HG03558 (cell line): Measurements from ENCODE around the gene SIGLEC12.

Experiments
- ATAC-seq: cut with Tn5 transposase; IDR thresholded peaks from one replicate; pipeline ENCODE4 v1.9.1; 2021; ENCODE audit warnings: moderate number of reproducible peaks; ENCODE audit not compliant: unreplicated experiment; ENCODE audit errors: extremely low read depth

Gene SIGLEC12

DNA sequence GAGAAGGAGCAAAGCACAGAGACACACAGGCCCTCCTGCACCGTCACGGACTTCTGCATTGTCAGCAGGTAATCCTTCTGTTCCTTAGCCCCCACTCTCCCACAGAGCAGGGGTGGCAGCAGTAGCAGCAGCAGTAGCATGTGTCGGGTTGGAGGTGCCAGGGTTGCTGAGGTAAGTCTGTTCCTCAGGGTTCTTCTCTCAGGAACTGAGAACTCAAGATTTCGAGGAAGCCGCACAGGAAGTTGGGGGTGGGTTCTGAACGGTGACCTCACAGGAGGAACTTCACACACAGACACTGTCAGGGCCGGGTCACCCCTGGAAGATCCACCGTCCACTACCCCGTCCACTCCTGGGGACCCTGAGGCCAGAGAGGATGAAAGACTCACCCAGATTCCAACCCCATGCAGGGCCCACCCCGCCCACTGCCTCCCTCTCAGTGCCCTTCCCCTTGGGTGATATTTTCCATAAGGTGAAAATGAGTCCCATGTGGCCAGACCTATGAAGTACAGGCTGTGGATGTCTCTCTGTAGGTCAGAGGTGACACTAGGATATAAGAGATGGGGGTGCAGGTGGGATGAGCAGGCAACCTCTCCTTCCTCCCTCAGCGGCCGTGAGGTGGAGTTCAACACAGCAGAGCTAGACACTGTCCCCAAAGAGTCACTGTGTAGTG is at the start of gene SIGLEC12:
Gene SIGLEC12, minus strand, starts transcription at position 207 of the 670 bp plus-strand sequence. Its CDS starts 67 bp downstream, at position 140.
- no peak for ATAC-seq

DNA sequence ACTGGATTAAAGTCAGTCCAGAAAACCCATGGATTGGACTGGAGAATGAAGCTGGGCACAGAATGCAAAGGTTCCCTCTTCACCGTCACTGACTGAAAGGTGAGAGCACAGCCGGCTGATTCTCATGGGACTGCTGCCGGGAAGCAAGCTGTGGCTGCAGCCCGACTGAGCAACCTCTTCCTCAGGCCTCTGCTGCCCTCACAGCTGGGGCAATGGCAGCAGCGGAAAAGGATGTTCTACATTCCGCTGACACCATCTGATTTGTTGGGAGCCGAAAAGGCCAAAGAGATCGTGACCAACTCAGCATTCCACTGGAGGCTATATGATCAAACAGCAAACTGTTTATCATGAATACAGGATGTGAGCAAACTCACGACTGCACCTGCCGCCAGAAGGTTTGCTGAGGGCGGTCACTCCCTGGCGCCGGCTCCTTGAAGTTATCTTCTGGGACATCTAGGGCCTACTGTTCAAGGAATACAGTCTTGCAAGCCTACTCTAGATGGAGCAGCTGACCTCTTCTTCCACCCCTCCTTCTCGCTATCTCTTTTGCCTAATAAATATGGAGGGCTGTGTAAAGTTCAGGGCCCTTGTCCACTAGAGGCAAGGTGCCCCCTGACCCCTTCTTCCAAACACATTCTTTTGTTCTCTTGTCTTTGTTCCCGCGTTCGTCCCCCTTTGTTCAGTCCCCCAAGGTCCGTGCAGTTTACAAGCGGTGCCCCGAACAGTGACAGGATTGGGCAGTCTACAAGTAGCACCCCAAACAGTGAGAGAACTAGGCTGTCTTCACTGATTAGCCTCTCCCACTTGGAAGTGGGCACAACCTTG is 49.5 kb upstream of the SIGLEC12 start:
- no peak for ATAC-seq

DNA sequence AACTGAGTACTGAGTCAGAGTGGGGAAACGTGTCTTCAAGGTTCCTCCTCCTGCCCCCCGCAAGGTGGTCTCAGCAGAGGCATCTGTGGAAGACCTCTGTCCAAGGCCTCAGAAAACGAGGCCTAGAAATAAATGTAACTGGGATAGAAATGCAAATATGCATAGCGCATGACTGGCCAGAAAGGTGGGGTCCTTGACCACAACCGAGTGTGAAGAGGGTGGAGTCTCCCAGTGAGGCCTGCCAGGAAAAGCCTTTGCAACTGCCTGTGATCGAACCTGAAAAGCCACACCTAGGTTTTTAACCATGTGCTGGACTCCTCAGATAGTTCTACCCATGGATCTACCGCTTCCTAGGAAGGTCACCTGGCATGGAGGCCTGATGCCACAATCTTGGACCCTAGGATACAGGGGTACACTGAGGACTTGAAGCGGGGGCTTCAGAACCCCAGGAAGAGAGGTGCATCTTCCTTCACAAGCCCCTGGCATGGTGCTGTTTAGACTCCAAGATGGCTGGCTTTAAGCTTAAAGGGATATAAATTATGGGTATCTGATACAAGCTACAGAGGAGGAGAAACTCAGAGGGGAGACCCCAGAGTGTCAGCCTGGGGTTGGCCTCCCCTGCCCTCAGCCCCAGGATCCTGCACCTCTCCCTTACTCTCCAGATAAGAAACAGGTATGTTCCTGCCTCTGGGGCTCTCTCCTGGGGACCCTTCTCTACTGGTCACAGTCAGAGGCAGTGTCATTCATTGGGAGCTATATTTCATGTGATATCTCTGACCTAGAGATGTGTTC is 48.1 kb upstream of the SIGLEC12 start:
- ATAC-seq: no peak

DNA sequence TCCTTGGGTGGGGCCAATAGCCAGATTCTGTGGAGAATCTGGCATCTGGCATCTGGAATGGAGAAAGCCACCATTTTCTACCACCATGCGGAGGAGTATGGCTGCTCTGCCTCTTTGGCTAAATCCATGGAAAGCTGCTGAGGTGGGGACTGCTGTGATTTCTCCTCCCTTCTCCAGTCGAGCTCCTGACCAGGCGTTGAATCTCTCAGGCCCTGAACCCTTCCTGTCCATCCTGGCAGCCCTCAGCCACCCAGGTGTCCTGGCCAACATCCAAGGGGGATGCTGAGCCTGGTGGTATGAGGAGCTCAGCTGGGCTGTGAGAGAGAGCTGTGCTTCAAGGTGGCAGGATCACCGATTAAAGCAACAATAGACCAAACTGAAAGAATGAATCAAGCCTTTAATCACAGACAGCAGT is 47.3 kb upstream of the SIGLEC12 start:
- ATAC-seq: no peak

DNA sequence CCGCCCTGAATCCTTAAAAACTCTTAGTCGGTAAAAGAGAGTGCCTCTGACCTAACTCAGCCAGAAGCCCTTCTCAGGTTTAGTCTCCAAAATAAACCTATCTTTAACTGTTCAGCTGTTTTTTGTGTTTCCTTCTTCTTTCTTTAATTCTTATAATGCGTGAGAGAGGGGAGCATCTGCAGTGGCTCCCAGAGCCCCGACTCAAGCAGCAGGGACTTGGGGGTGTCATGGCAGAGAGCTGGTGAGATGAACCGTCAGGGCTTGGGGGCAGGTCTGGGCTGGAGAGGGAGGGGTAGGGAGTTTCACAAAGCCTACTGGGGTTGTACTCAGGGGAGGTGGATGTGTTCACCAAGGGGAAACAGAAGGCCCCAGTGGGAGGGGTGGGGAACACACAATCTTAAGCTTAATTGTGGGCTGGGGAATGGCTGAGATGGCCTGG is 46.6 kb upstream of the SIGLEC12 start:
- ATAC-seq: no peak

DNA sequence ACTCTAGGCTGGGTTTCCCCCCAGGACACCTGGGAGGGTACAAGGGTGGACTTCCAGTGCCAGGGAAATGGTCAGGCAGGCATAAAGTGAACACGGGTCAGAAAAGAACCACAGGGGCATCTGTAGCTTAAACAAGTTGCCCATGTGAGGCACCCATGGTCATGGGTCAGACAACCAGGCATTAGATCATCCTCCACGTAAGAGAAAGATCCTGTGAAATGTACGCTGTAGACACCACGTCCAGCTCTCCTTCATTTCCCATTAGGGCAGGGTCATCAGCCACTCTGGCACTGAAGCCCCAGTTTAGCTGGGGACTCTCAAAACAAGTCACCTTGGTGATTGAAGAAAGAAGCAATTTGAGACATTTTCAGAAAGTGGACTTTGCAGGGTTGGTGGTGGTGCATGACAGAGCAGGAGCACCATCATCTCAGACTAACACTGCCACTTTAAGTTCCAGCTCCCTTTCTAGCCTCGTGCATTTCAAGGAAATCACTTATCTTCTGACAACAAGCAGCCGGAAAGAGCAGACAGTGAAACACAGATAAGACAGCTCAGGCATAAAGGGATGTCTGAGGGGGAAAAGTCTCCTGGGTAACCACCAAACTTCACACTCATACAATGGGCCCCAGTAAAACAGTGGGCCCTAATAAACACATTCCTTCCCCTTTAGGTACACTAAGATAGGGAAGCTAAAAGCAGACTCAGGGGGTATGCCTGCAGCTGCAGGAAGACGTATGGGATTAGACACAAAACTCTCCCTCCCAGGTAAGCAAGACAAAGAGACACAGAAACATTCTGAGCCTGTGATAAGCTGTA is 46.0 kb upstream of the SIGLEC12 start:
- no peak for ATAC-seq

DNA sequence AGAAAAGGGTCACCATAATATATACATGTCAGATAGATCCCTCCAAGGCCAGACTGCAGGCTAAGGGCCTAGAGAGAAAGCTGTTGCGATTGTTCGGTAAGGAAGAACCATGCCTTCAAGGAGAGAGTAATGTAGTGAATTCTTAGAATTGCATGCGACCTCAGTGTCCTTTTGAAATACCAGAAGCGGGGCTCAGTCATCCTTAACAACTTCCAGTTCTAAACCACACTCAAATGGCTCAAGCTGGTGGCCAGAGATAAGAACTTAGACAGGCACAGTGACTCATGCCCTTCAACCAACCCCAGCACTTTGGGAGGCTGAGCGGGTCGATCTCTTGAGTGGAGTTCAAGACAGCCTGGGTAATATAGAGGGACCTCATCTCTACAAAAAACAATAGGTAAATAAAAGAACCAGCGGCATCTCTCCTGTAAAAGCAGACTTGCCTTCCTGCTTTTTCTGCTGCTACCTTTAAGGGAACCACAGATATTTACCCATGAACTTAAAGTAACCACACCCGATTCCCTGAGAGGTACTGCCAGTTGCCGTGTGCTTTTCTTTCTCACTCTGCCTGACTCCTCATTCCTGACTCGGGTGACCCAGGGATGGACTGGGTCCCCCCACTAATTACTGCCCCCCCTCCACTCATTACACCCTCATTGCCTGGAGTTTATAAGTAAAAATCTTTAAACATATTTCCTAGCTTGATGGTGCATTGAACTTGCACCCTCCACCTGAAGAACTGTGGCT is 45.2 kb upstream of the SIGLEC12 start:
- no peak for ATAC-seq

DNA sequence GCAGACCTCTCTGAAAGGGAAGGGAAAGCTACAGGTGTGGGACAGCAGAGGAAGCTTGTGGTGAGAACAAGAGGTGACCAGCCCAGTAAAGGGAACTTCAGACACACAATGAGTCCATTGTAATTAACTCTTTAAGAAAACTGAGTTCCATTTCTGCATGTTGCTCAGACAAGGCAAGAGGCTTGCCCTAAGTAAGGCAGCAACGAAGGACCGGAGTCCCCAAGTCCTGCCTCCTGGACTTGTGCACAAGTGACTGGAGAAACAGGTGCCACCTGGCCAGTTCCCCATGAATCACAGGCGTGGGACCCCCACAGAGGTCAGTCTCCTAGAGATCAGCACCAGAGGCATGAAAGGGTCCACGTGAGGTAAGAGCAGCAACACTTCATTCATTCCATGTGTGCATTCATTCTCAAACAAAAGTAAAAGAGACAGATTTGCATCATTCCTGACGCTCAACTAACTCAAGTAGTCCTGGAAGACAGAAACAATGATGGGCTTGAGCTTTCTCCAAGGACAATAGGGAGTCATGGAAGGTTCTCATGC is 44.6 kb upstream of the SIGLEC12 start:
- ATAC-seq: no peak

DNA sequence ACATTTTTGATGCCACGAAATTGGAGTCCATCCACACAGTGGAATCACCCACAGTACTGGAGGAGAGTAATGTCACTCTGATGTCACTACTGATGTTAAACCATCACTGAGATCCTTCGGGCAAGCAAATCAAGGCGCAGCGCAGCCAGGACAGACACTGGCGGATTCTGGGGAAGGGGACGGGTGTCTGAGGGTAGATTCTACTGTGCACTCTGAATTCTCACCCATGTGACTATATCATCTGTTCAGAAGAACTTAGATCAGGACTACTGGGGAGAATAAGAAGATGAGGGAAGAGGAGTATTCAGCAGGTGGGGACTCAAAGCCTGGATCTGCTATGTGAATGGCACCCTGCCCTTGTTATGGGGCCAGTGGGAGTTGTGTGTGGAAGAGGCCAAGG is 42.4 kb upstream of the SIGLEC12 start:
- no peak for ATAC-seq

DNA sequence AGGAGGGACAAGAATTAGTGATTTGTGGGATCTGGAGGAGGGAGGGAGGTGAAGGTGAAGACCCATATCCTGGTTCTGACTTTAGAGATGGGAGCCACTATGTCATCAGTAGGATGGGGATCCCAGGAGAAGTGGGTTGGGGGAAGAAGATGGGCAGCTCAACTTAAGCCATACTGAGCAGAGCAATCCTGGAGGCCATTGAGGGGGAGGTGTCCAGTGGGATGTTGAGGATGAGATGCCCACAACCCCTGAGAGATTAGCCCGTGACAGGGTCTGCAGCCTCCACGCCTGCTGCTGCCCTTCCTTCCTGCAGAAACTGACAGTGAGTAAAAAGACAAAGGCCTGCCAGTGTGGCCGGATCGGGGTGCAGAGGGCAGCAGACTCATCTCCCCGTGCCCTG is 41.1 kb upstream of the SIGLEC12 start:
- no peak for ATAC-seq

DNA sequence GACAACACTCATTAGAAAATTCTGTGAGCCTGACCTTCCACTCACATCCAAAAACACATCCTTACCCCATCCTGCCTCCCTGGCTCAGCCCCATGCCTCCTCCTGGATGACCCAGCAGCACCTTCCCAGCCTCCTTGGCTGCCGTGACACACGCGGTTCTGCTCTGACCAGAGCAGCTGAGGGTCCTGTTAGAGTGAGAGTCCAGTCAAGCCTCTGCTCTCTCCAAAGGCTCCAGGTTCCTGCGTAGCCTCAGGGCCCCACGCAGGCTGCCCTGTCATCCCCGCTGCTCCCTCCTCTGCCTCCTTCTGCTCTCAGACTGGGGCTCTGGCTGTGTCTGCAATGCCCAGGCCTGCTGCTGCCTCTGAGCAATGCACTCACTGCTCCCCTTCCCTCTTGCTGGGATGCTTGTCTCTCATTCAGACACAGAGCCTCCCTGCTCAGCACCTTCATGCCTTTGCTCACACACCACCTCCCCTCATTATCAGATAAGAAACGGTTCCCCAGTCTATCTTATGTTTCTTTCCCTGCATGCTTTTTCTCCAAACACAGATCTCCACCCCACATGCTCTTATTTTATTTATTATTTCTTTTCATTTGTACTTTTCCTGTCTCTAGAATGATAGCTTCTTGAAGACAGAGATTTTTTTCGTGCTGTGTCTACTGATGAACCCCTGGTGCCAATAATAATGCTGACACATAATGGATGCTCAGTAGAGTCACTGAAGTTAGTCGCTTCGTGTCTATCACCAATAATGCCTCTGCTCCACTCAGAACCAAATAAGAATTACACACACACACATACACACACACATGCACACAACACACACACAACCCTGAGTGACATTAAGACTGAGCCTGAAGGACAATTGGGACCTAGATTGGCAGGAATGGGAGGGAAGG is 40.1 kb upstream of the SIGLEC12 start:
- no peak for ATAC-seq

DNA sequence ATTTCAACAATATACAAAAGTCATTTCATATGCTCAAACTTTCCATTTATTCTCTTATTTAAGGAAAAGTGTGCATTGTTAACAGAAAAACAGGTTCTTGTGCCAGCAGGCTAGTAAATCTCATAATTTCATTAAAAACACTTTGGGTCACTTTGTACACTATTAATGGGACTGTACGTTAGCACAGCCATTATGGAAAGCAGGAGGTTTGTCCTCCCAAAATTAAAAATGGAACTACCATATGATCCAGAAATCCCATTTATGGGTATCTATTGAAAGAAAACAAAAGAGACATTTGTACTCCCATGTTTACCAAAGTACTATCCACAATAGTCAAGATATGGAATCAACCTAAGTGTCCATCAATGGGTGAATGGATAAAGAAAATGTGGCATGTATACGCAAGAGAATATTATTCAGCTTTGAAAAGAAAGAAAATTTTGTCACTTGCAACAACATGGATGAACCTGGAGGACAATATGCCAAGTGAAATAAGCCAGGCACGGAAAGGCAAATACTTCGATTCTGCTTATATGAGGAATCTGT is 38.3 kb upstream of the SIGLEC12 start:
- ATAC-seq: no peak

DNA sequence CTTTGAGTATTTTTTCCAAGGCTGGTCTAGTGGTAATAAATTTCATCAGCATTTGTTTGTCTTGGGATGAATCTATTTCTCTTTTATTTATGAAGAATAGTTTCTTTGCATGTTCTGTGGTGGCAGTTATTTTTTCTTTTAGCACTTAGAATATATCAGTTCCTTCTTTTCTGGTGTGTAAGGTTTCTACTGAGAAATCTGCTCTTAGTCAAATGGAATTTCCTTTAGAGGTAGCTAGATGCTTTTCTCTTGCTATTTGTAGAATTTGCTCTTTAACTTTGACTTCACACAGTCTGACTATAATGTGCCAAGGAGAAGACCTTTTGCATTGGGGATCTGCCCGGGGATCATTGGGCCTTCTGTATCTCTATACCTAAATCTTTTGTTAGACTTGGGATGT is 33.9 kb upstream of the SIGLEC12 start:
- ATAC-seq: no peak

DNA sequence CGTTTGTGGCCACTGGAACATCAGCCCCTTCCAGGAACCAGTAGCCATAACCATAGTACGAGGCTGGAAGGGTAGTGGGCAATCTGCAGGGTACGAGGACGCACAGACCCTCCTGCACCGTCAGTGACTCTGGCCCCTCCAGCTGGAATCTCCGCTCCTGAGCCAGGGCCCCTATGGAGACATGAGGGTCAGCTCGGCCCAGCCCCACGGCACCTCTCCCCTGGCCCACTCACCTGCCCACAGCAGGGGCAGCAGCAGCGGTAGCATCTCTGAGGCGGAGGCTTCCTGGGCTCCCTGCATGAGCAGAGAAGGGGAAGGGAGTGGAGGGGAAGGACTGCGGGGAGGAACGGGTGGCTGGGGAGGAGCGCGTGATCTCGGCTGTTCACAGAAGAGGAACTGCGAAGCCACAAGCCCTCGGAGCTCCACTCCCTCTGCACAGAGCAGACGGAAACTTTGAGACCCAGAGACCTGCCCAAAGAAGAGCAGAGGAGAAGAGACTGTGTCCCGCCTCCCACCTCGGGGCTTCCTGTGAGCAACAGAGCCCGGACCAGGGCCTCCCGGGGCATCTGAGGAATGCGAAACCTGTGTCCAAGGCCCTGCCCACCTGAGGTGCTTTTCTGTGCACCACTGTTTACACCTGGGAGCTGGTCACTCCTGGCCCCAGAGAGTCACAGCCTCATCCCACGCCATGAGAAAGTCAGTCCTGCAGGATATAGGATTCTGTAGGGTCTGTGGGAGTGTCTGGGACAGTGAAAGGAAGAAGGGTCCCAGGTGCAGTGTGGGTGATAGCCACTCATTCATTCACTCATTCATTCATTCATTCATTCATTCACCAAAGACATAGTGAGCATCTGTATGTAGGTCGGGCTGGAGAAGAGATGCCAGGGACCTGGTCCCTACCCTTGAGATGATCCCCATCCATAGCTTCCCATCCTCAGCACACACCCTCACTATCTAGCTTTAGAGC is 30.0 kb upstream of the SIGLEC12 start, which contains the start of gene SIGLEC6:
Gene SIGLEC6, minus strand, starts transcription at position 322 of the 967 bp plus-strand sequence. Its CDS starts 22 bp downstream, at position 300.
- ATAC-seq: no peak

DNA sequence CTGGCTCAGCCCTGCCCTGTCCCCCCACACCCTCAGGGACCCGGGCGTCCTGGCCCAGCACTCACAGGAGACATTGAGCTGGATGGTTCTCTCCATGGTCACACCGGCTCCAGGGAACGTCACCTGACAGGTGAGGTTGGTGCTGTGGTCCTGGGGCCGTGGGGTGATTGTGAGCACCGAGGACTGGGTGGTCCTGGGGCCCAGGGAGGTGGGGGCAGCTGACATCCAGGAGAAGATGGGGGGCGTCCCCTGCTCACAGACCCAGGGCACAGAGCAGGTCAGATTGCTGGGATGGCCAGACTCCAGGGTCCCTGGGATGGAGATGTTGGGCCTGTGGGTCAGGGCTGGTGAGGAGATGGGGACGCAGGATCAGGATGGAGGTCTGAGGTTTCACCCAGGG is 29.0 kb upstream of the SIGLEC12 start:
- ATAC-seq: no peak

DNA sequence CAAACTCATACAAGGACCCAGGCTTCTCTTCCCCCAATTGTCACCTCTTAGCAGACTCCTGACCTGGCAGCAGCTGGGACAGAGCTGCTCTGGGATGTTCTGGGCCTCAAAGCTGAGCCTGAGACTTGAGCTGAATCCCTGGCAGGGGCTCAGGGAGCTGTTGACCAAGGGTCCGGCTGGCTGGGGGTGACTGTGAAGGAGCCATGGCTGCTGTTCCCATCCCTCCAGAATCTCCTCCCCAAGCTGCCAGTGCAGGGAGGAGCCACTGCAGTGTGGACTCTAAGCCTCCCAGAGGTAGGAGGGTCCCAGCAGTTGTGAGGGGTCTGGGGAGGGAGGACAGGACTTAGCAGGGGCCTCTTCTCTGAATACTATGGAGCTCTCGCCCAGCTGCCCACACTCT is 27.7 kb upstream of the SIGLEC12 start:
- no peak for ATAC-seq

DNA sequence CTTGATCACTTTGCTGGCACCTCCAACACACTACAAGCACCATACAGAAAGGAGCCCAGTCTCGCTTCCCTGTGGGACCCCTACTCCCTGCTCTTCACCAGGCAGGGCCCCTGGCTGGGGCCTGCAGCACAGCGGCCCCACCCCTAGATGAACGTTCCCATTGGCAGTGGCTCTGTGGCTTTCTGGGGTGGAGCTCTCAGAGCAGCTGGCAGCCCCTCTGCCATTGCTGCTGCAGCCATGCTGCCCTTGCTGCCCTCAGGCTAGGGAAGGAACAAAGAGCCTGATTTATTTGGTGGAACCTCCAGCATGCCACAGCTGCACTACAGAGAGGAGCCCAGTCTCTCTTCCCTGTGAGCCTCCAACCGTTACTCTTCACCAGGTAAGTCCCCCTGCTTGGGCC is 24.1 kb upstream of the SIGLEC12 start:
- ATAC-seq: no peak
